HepG2 (cell line): Measurements from ENCODE around the gene DCST2. TPM values are rescaled to one million over a fixed set of nuclear protein-coding genes. Genes with fewer than 3 reads are reported as not detected.

Experiments
- ETV5 ChIP-seq: IDR thresholded peaks from 2 replicates; pipeline ENCODE4 v1.6.1; 2018; ENCODE audit warnings: missing biosample characterization, missing genetic modification reagents, inconsistent platforms, borderline replicate concordance
- FOXA3 ChIP-seq: IDR thresholded peaks from 2 replicates; pipeline ENCODE4 v1.6.1; 2016; ENCODE audit warnings: missing genetic modification reagents, missing compliant biosample characterization
- HIC2 ChIP-seq: sonication (generic); formaldehyde crosslinking; IDR thresholded peaks from 2 replicates; pipeline ENCODE4 v1.9.0; 2022; ENCODE audit warnings: low read depth, missing genetic modification reagents
- HINFP ChIP-seq: sonication (generic); formaldehyde crosslinking; IDR thresholded peaks from 2 replicates; pipeline ENCODE4 v1.4.0; 2020; ENCODE audit warnings: low read depth, mild to moderate bottlenecking, missing genetic modification reagents
- IRX3 ChIP-seq: sonication (generic); formaldehyde crosslinking; IDR thresholded peaks from 2 replicates; pipeline ENCODE4 v1.8.1; 2023; ENCODE audit warnings: mild to moderate bottlenecking, low read depth, missing genetic modification reagents, borderline replicate concordance
- KDM5A ChIP-seq: fragments of 200-600 bp; sonication (generic); IDR thresholded peaks from 2 replicates; pipeline ENCODE4 v1.7.0; 2018; ENCODE audit warnings: antibody characterized with exemption, mild to moderate bottlenecking, low read length, borderline replicate concordance
- MAZ ChIP-seq, 2 experiments: sonication (generic) in 1 of 2; formaldehyde crosslinking in 1 of 2; IDR thresholded peaks; 2 replicates each; pipeline versions ENCODE4 v1.5.0 to v1.6.1; 2012 to 2020; ENCODE audit warnings: low read depth in 2 of 2, mild to moderate bottlenecking in 2 of 2, borderline replicate concordance in 1 of 2, improper control_type of control experiment in 1 of 2, low read length in 1 of 2, missing genetic modification reagents in 1 of 2, moderate library complexity in 1 of 2
- MEIS1 ChIP-seq: sonication (generic); formaldehyde crosslinking; IDR thresholded peaks from 2 replicates; pipeline ENCODE4 v1.9.0; 2021; ENCODE audit warnings: mild to moderate bottlenecking, missing genetic modification reagents, moderate library complexity, borderline replicate concordance
- MTA3 ChIP-seq: sonication (generic); formaldehyde crosslinking; IDR thresholded peaks from 2 replicates; pipeline ENCODE4 v1.4.0; 2020; ENCODE audit warnings: missing genetic modification reagents
- NCOA1 ChIP-seq: sonication (generic); formaldehyde crosslinking; IDR thresholded peaks from 2 replicates; pipeline ENCODE4 v1.9.0; 2021; ENCODE audit warnings: missing genetic modification reagents
- SMAD3 ChIP-seq: sonication (generic); formaldehyde crosslinking; IDR thresholded peaks from 2 replicates; pipeline ENCODE4 v1.4.0; 2020; ENCODE audit warnings: missing genetic modification reagents
- SSRP1 ChIP-seq: IDR thresholded peaks from 2 replicates; pipeline ENCODE4 v1.6.1; 2016; ENCODE audit warnings: control low read depth
- TAF1 ChIP-seq: sonication (generic); formaldehyde crosslinking; IDR thresholded peaks from 2 replicates; pipeline ENCODE4 v1.4.0; 2020; ENCODE audit warnings: missing genetic modification reagents
- TBX3 ChIP-seq: fragments of 450-650 bp; IDR thresholded peaks from 2 replicates; pipeline ENCODE4 v1.6.1; 2017; ENCODE audit warnings: antibody characterized with exemption, mild to moderate bottlenecking, inconsistent platforms, borderline replicate concordance
- TEAD3 ChIP-seq: optimal IDR thresholded peaks from 2 replicates; pipeline ENCODE3; 2016; ENCODE audit warnings: borderline replicate concordance
- TERF1 ChIP-seq: sonication (generic); formaldehyde crosslinking; IDR thresholded peaks from 2 replicates; pipeline ENCODE4 v1.8.0; 2022; ENCODE audit warnings: mild to moderate bottlenecking, missing genetic modification reagents, moderate library complexity
- U2AF1 ChIP-seq: fragments of 200-400 bp; formaldehyde crosslinking; optimal IDR thresholded peaks from 2 replicates; pipeline ENCODE3; 2017; ENCODE audit warnings: mild to moderate bottlenecking, low read depth, low read length
- ZNF562 ChIP-seq: sonication (generic); formaldehyde crosslinking; IDR thresholded peaks from 2 replicates; pipeline ENCODE4 v1.8.0; 2022; ENCODE audit warnings: missing genetic modification reagents, borderline replicate concordance
- ZNF574 ChIP-seq: sonication (generic); formaldehyde crosslinking; IDR thresholded peaks from 2 replicates; pipeline ENCODE4 v1.4.0; 2020; ENCODE audit warnings: missing genetic modification reagents
- ZNF589 ChIP-seq: sonication (generic); formaldehyde crosslinking; conservative IDR thresholded peaks from 2 replicates; pipeline ENCODE4 v1.8.0; 2022; ENCODE audit warnings: mild to moderate bottlenecking, moderate library complexity, missing genetic modification reagents
- polyA plus RNA-seq, 8 experiments: library from polyadenylated mRNA; depleted of rRNA in 3 of 8; stranded (reverse) in 7 of 8; unstranded in 1 of 8; fragments of >200 nt; fragmentation: Illumina TruSeq in 4 of 8; extraction: Trizol in 4 of 8; gene quantifications; 2 replicates each; pipeline versions ENCODE4 v1.2.1 to v1.2.3, GENCODE V29; 2011 to 2016; ENCODE audit warnings: low read depth in 4 of 8, missing spikeins in 1 of 8, mixed read lengths in 1 of 8; ENCODE audit not compliant: insufficient read depth in 1 of 8
- total RNA-seq, 5 experiments: library from RNA; depleted of rRNA; stranded (reverse); fragments of >200 nt; fragmentation: Illumina TruSeq; extraction: Trizol; gene quantifications; 2 replicates each; pipeline ENCODE4 v1.2.3, GENCODE V29; 2016; ENCODE audit warnings: low read depth in 1 of 5

Gene DCST2
- total and polyA plus RNA-seq, 2 of the 13 experiments (the other 11 are each of a cell fraction or from before 2014, with no cell fraction given), result 0.74 TPM; not detected in 1

GRCh38 chr1:155003227-155003765, 30.3 kb downstream of the DCST2 start (continued):
- TF ChIP-seq IRX3 (CRISPR knock-in tag) (0 out of 2 replicates have a peak, but pooled peaks have one; percentile 23), TERF1 (no peak), MTA3 (CRISPR knock-in tag) (no peak), ZNF574 (CRISPR knock-in tag) (no peak; the same call in 1 of the 2 replicates), TAF1 (CRISPR knock-in tag) (peak; percentile 57), TBX3 (no peak), ZNF562 (CRISPR knock-in tag) (no peak), MAZ (IDR thresholded peaks at IDR 0.05; ENCODE audit: borderline replicate concordance, low read depth, low read length) (0 out of 2 replicates have a peak, but pooled peaks have one; percentile 9), MAZ (CRISPR knock-in tag; IDR thresholded peaks at IDR 0.05; ENCODE audit: low read depth) (no peak), SSRP1 (CRISPR knock-in tag) (no peak), KDM5A (0 out of 2 replicates have a peak, but pooled peaks have one; percentile 24), HIC2 (CRISPR knock-in tag) (no peak), FOXA3 (CRISPR knock-in tag) (no peak), ZNF589 (CRISPR knock-in tag) (no peak), ETV5 (no peak), HINFP (CRISPR knock-in tag) (no peak), TEAD3 (CRISPR knock-in tag) (no peak), MEIS1 (CRISPR knock-in tag) (no peak), U2AF1 (peak; percentile 46), SMAD3 (no peak), NCOA1 (no peak)
